ENCODE results near the gene OVOL2. TPM values are rescaled to one million over a fixed set of nuclear protein-coding genes. Genes with fewer than 3 reads are reported as not detected.

Gene OVOL2
- polyA plus RNA-seq, 1 donor from 2014 or later, result not detected

DNA sequence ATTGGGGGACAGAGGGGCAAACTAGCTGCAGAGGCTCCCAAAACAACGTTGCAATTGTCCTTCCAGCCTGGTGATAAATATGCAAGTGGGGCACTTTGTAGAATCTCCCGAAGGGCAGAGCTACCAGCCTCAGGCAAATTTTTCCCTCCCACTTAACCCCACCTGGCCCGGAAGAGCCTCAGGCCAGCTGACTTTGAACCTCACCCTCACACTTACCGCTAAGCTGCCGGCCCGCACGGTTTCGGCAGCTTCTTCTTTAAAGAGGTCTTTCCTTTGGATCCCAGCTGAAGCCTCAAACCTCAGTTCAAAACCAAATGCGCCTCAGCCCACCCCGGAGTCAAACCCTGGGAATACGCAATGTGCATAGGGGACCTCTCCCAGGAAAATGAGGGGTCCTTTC, 2.5 kb downstream of the OVOL2 start:
- no peak overlapping the region for H3K4me2 ChIP-seq (ENCODE audit: low read length)
- no peaks in the 10 kb centered on the region for H3K9me3 ChIP-seq (ENCODE audit: low read length)
- H3K9me2 ChIP-seq (ENCODE audit: insufficient read depth, low read length), result no peaks in the 10 kb centered on the region
- H3K9ac ChIP-seq (ENCODE audit: low read length), result no peak overlapping the region
- peaks cover 70% of the 10 kb centered on the region for H3K27me3 ChIP-seq (ENCODE audit: insufficient read depth, low read depth, low read length)
- H3K36me3 ChIP-seq (ENCODE audit: insufficient read depth, low read length), result no peaks in the 10 kb centered on the region
- H3K4me3 ChIP-seq (ENCODE audit: low read length), result no peak overlapping the region
- TF ChIP-seq, protein P1, sequence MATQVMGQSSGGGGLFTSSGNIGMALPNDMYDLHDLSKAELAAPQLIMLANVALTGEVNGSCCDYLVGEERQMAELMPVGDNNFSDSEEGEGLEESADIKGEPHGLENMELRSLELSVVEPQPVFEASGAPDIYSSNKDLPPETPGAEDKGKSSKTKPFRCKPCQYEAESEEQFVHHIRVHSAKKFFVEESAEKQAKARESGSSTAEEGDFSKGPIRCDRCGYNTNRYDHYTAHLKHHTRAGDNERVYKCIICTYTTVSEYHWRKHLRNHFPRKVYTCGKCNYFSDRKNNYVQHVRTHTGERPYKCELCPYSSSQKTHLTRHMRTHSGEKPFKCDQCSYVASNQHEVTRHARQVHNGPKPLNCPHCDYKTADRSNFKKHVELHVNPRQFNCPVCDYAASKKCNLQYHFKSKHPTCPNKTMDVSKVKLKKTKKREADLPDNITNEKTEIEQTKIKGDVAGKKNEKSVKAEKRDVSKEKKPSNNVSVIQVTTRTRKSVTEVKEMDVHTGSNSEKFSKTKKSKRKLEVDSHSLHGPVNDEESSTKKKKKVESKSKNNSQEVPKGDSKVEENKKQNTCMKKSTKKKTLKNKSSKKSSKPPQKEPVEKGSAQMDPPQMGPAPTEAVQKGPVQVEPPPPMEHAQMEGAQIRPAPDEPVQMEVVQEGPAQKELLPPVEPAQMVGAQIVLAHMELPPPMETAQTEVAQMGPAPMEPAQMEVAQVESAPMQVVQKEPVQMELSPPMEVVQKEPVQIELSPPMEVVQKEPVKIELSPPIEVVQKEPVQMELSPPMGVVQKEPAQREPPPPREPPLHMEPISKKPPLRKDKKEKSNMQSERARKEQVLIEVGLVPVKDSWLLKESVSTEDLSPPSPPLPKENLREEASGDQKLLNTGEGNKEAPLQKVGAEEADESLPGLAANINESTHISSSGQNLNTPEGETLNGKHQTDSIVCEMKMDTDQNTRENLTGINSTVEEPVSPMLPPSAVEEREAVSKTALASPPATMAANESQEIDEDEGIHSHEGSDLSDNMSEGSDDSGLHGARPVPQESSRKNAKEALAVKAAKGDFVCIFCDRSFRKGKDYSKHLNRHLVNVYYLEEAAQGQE (IDR thresholded peaks at IDR 0.05; ENCODE audit: borderline replicate concordance), result no peak
- TF ChIP-seq EZH2 (IDR thresholded peaks at IDR 0.05; ENCODE audit: borderline replicate concordance, insufficient read depth, low read length, poor library complexity, severe bottlenecking) (no peak), EP300 (conservative IDR thresholded peaks at IDR 0.05; ENCODE audit: poor library complexity, severe bottlenecking) (no peak), RAD21 (conservative IDR thresholded peaks at IDR 0.05) (no peak), MXI1 (conservative IDR thresholded peaks at IDR 0.05; ENCODE audit: poor library complexity, severe bottlenecking) (no peak), SMC3 (conservative IDR thresholded peaks at IDR 0.05; ENCODE audit: poor library complexity) (no peak), POLR2AphosphoS5 (IDR thresholded peaks at IDR 0.05) (no peak), TAF1 (IDR thresholded peaks at IDR 0.05; ENCODE audit: low read depth) (no peak)
- TF ChIP-seq, protein P2, sequence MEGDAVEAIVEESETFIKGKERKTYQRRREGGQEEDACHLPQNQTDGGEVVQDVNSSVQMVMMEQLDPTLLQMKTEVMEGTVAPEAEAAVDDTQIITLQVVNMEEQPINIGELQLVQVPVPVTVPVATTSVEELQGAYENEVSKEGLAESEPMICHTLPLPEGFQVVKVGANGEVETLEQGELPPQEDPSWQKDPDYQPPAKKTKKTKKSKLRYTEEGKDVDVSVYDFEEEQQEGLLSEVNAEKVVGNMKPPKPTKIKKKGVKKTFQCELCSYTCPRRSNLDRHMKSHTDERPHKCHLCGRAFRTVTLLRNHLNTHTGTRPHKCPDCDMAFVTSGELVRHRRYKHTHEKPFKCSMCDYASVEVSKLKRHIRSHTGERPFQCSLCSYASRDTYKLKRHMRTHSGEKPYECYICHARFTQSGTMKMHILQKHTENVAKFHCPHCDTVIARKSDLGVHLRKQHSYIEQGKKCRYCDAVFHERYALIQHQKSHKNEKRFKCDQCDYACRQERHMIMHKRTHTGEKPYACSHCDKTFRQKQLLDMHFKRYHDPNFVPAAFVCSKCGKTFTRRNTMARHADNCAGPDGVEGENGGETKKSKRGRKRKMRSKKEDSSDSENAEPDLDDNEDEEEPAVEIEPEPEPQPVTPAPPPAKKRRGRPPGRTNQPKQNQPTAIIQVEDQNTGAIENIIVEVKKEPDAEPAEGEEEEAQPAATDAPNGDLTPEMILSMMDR (IDR thresholded peaks at IDR 0.05; ENCODE audit: poor library complexity, severe bottlenecking), result no peak
- H2AFZ ChIP-seq (ENCODE audit: low read depth, low read length), result no peak overlapping the region
- H3K27ac ChIP-seq (ENCODE audit: low read length), result no peak overlapping the region
- H4K20me1 ChIP-seq (ENCODE audit: insufficient read depth), result no peaks in the 10 kb centered on the region
- no peaks in the 10 kb centered on the region for H3F3A ChIP-seq (ENCODE audit: insufficient read depth, low read length, poor library complexity, severe bottlenecking)
- no peaks in the 10 kb centered on the region for H3K79me2 ChIP-seq (replicated peaks; ENCODE audit: insufficient read depth, low read length)

DNA sequence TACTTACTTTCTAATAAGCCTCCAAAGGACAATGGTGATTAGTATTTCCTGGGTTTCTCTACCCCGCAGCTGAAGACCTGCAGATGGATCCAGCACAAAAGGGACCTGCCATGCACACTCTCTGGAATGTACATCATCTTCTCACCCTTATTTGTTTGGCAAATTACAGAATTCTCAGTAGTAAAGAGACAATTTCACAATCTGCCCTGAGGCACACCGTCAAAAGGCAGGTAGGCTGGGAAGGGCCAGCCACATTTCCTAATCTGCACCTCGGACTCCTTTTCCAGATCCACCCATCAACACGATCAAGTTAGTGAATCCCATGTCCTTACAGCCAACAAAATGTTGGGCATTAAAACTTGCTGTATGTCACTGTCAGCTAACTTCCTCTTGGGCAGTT, 4.9 kb downstream of the OVOL2 start:
- Histone ChIP-seq H2AFZ (ENCODE audit: low read depth, low read length) (no peak overlapping the region), H3K36me3 (ENCODE audit: insufficient read depth, low read length) (no peaks in the 10 kb centered on the region), H3K9me2 (ENCODE audit: insufficient read depth, low read length) (no peaks in the 10 kb centered on the region), H4K20me1 (ENCODE audit: insufficient read depth) (no peaks in the 10 kb centered on the region), H3K4me2 (ENCODE audit: low read length) (no peak overlapping the region), H3K4me3 (ENCODE audit: low read length) (no peak overlapping the region), H3K9me3 (ENCODE audit: low read length) (no peaks in the 10 kb centered on the region), H3K79me2 (replicated peaks; ENCODE audit: insufficient read depth, low read length) (no peaks in the 10 kb centered on the region), H3K9ac (ENCODE audit: low read length) (no peak overlapping the region), H3F3A (ENCODE audit: insufficient read depth, low read length, poor library complexity, severe bottlenecking) (no peaks in the 10 kb centered on the region), H3K27me3 (ENCODE audit: insufficient read depth, low read depth, low read length) (peaks cover 46% of the 10 kb centered on the region), H3K27ac (ENCODE audit: low read length) (no peak overlapping the region)
- TF ChIP-seq MXI1 (conservative IDR thresholded peaks at IDR 0.05; ENCODE audit: poor library complexity, severe bottlenecking) (no peak), POLR2AphosphoS5 (IDR thresholded peaks at IDR 0.05) (no peak), RAD21 (conservative IDR thresholded peaks at IDR 0.05) (no peak), EP300 (conservative IDR thresholded peaks at IDR 0.05; ENCODE audit: poor library complexity, severe bottlenecking) (no peak), EZH2 (IDR thresholded peaks at IDR 0.05; ENCODE audit: borderline replicate concordance, insufficient read depth, low read length, poor library complexity, severe bottlenecking) (no peak), SMC3 (conservative IDR thresholded peaks at IDR 0.05; ENCODE audit: poor library complexity) (no peak), TAF1 (IDR thresholded peaks at IDR 0.05; ENCODE audit: low read depth) (no peak)
- TF ChIP-seq, protein P2 (IDR thresholded peaks at IDR 0.05; ENCODE audit: poor library complexity, severe bottlenecking), result no peak
- TF ChIP-seq, protein P1 (IDR thresholded peaks at IDR 0.05; ENCODE audit: borderline replicate concordance), result no peak
